SK-N-SH treated with all-trans-retinoic acid at 6 μM for 48 hours (cell line): ENCODE measurements around the gene TTC28.

Source experiments
- ATAC-seq: fragments of 200-7000 bp; cut with Tn5 transposase; 3 replicates; pipeline ENCODE4 v1.9.1; 2020; ENCODE audit warnings: mild to moderate bottlenecking, moderate library complexity
- ARNTL ChIP-seq: fragments of 450-650 bp; formaldehyde crosslinking; IDR thresholded peaks from 2 replicates; pipeline ENCODE4 v1.5.0; 2020; ENCODE audit warnings: low read depth, mild to moderate bottlenecking, moderate library complexity, borderline replicate concordance
- BACH2 ChIP-seq: fragments of 250-450 bp; sonication (Bioruptor Pico); IDR thresholded peaks from 2 replicates; pipeline ENCODE4 v1.9.0; 2021; ENCODE audit warnings: mild to moderate bottlenecking, borderline replicate concordance
- CREB5 ChIP-seq: fragments of 250-450 bp; sonication (Bioruptor Pico); IDR thresholded peaks from 2 replicates; pipeline ENCODE4 v1.5.1; 2020; ENCODE audit warnings: low read depth, mild to moderate bottlenecking, moderate library complexity
- CSDC2 ChIP-seq: fragments of 250-450 bp; sonication (Bioruptor Pico); IDR thresholded peaks from 2 replicates; pipeline ENCODE4 v1.5.0; 2020; ENCODE audit warnings: mild to moderate bottlenecking, moderate library complexity
- CSRNP3 ChIP-seq: fragments of 250-450 bp; sonication (Bioruptor Pico); IDR thresholded peaks from 2 replicates; pipeline ENCODE4 v1.5.1; 2021; ENCODE audit warnings: mild to moderate bottlenecking, moderate library complexity
- ESRRG ChIP-seq: fragments of 250-450 bp; sonication (Bioruptor Pico); IDR thresholded peaks from 2 replicates; pipeline ENCODE4 v1.6.1; 2021; ENCODE audit warnings: mild to moderate bottlenecking
- GLIS3 ChIP-seq: fragments of 250-450 bp; sonication (Bioruptor Pico); IDR thresholded peaks from 2 replicates; pipeline ENCODE4 v1.5.0; 2020; ENCODE audit warnings: mild to moderate bottlenecking, moderate library complexity
- ISL1 ChIP-seq: fragments of 250-450 bp; sonication (Bioruptor Pico); IDR thresholded peaks from 2 replicates; pipeline ENCODE4 v2.1.2; 2022; ENCODE audit warnings: mild to moderate bottlenecking, moderate library complexity
- OSR1 ChIP-seq: fragments of 250-450 bp; sonication (Bioruptor Pico); IDR thresholded peaks from 2 replicates; pipeline ENCODE4 v1.8.0; 2022; ENCODE audit warnings: moderate library complexity, mild to moderate bottlenecking, inconsistent platforms
- PATZ1 ChIP-seq: fragments of 250-450 bp; sonication (Bioruptor Pico); IDR thresholded peaks from 2 replicates; pipeline ENCODE4 v1.8.0; 2020; ENCODE audit warnings: mild to moderate bottlenecking, moderate library complexity, borderline replicate concordance
- PPARA ChIP-seq: fragments of 250-450 bp; sonication (Bioruptor Pico); IDR thresholded peaks from 2 replicates; pipeline ENCODE4 v1.5.0; 2020; ENCODE audit warnings: mild to moderate bottlenecking, borderline replicate concordance
- RARB ChIP-seq: fragments of 250-450 bp; sonication (Bioruptor Pico); IDR thresholded peaks from 2 replicates; pipeline ENCODE4 v1.8.0; 2021; ENCODE audit warnings: mild to moderate bottlenecking, moderate library complexity
- SNAI2 ChIP-seq: fragments of 250-450 bp; sonication (Bioruptor Pico); IDR thresholded peaks from 2 replicates; pipeline ENCODE4 v1.5.0; 2020; ENCODE audit warnings: mild to moderate bottlenecking, moderate library complexity
- TOX ChIP-seq: fragments of 250-450 bp; sonication (Bioruptor Pico); IDR thresholded peaks from 2 replicates; pipeline ENCODE4 v1.8.0; 2021; ENCODE audit warnings: mild to moderate bottlenecking, moderate library complexity, borderline replicate concordance
- ZC3H10 ChIP-seq: fragments of 250-450 bp; sonication (Bioruptor Pico); IDR thresholded peaks from 2 replicates; pipeline ENCODE4 v1.5.1; 2021; ENCODE audit warnings: mild to moderate bottlenecking, moderate library complexity
- ZFP3 ChIP-seq: fragments of 250-450 bp; sonication (Bioruptor Pico); IDR thresholded peaks from 2 replicates; pipeline ENCODE4 v1.5.0; 2020; ENCODE audit warnings: mild to moderate bottlenecking, moderate library complexity
- ZFP30 ChIP-seq: fragments of 450-650 bp; formaldehyde crosslinking; IDR thresholded peaks from 2 replicates; pipeline ENCODE4 v1.5.0; 2022; ENCODE audit warnings: mild to moderate bottlenecking, moderate library complexity
- ZNF565 ChIP-seq: fragments of 450-650 bp; formaldehyde crosslinking; conservative IDR thresholded peaks from 2 replicates; pipeline ENCODE4 v1.5.0; 2020; ENCODE audit warnings: low read depth, mild to moderate bottlenecking, moderate library complexity
- ZNF70 ChIP-seq: fragments of 450-650 bp; formaldehyde crosslinking; IDR thresholded peaks from 2 replicates; pipeline ENCODE4 v1.5.0; 2020; ENCODE audit warnings: mild to moderate bottlenecking, moderate library complexity
- ZNF8 ChIP-seq: fragments of 450-650 bp; formaldehyde crosslinking; IDR thresholded peaks from 2 replicates; pipeline ENCODE4 v1.5.0; 2020; ENCODE audit warnings: mild to moderate bottlenecking, moderate library complexity
- TF ChIP-seq, protein P1 (sequence below): fragments of 250-450 bp; sonication (Bioruptor Pico); IDR thresholded peaks from 2 replicates; pipeline ENCODE4 v1.8.0; 2021; ENCODE audit warnings: low read depth, mild to moderate bottlenecking, moderate library complexity, borderline replicate concordance
- TF ChIP-seq, protein P2 (sequence below): fragments of 250-450 bp; sonication (Bioruptor Pico); IDR thresholded peaks from 2 replicates; pipeline ENCODE4 v1.5.0; 2020; ENCODE audit warnings: mild to moderate bottlenecking, moderate library complexity

Gene TTC28

GRCh38 chr22:27934069-27934468 is 745.6 kb downstream of the TTC28 start:
- no peak for ATAC-seq
- TF ChIP-seq SNAI2, result no peak
- TF ChIP-seq ZNF70, result no peak
- TF ChIP-seq, protein P1, sequence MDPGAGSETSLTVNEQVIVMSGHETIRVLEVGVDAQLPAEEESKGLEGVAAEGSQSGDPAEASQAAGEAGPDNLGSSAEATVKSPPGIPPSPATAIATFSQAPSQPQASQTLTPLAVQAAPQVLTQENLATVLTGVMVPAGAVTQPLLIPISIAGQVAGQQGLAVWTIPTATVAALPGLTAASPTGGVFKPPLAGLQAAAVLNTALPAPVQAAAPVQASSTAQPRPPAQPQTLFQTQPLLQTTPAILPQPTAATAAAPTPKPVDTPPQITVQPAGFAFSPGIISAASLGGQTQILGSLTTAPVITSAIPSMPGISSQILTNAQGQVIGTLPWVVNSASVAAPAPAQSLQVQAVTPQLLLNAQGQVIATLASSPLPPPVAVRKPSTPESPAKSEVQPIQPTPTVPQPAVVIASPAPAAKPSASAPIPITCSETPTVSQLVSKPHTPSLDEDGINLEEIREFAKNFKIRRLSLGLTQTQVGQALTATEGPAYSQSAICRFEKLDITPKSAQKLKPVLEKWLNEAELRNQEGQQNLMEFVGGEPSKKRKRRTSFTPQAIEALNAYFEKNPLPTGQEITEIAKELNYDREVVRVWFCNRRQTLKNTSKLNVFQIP, result no peak
- TF ChIP-seq CREB5 (CRISPR knock-in tag), result no peak
- no peak for TF ChIP-seq TOX (CRISPR knock-in tag)
- TF ChIP-seq ZC3H10 (CRISPR knock-in tag), result no peak
- TF ChIP-seq ISL1, result no peak
- TF ChIP-seq, protein P2, sequence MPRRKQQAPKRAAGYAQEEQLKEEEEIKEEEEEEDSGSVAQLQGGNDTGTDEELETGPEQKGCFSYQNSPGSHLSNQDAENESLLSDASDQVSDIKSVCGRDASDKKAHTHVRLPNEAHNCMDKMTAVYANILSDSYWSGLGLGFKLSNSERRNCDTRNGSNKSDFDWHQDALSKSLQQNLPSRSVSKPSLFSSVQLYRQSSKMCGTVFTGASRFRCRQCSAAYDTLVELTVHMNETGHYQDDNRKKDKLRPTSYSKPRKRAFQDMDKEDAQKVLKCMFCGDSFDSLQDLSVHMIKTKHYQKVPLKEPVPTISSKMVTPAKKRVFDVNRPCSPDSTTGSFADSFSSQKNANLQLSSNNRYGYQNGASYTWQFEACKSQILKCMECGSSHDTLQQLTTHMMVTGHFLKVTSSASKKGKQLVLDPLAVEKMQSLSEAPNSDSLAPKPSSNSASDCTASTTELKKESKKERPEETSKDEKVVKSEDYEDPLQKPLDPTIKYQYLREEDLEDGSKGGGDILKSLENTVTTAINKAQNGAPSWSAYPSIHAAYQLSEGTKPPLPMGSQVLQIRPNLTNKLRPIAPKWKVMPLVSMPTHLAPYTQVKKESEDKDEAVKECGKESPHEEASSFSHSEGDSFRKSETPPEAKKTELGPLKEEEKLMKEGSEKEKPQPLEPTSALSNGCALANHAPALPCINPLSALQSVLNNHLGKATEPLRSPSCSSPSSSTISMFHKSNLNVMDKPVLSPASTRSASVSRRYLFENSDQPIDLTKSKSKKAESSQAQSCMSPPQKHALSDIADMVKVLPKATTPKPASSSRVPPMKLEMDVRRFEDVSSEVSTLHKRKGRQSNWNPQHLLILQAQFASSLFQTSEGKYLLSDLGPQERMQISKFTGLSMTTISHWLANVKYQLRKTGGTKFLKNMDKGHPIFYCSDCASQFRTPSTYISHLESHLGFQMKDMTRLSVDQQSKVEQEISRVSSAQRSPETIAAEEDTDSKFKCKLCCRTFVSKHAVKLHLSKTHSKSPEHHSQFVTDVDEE (CRISPR knock-in tag), result no peak
- TF ChIP-seq CSDC2 (CRISPR knock-in tag), result no peak
- no peak for TF ChIP-seq ZNF8 (CRISPR knock-in tag)
- TF ChIP-seq PATZ1, result no peak
- TF ChIP-seq BACH2 (CRISPR knock-in tag), result no peak
- TF ChIP-seq ZNF565 (CRISPR knock-in tag), result no peak
- no peak for TF ChIP-seq GLIS3 (CRISPR knock-in tag)

DNA sequence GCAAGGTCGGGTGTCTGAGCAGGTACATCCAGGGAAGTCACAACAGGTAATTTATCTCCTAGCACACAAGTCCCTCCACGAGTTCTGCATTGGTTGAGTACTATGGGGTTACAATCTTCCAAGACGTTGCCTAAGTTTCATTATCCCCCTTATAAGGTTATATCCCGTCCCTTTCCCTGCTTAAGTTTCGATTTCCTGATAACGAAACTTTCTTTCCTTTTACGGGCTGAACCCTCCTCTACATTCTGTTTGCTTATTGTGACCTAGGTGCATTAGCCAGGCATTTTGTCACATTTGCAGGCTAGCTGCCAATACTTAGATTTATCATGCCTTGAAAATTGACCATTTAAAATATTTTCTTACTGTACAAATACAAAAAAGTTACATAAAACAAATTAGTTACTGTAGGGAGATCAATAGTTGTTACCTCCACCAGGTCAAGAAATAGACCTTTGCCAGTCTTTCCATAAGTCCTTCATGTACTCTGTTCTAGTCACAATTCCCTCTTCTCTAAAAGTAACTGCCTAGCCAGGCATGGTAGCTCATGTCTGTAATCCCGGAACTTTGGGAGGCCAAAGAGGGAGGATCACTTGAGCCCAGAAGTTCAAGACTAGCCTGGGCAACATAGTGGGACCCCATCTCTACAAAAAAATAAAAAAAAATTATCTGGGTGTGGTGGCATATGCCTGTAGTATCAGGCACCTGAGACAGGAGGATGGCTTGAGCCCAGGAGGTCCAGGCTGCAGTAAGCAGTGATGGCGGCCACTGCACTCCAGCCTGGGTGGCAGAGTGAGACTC is 746.3 kb downstream of the TTC28 start:
- ATAC-seq, result no peak
- TF ChIP-seq GLIS3 (CRISPR knock-in tag) (no peak), ESRRG (CRISPR knock-in tag) (no peak), ZNF565 (CRISPR knock-in tag) (no peak), ZFP3 (no peak), RARB (CRISPR knock-in tag) (no peak), PATZ1 (no peak), OSR1 (no peak), ZFP30 (CRISPR knock-in tag) (no peak), CSRNP3 (CRISPR knock-in tag) (no peak), PPARA (no peak), CREB5 (CRISPR knock-in tag) (no peak), ARNTL (no peak), ISL1 (no peak), ZNF8 (CRISPR knock-in tag) (no peak)
- TF ChIP-seq, protein P2 (CRISPR knock-in tag), result no peak
